K562 (cell line): ENCODE results near the gene HEMGN. TPM values are rescaled to one million over a fixed set of nuclear protein-coding genes. Genes with fewer than 3 reads are reported as not detected.

Experiments used
- ATAC-seq: fragments of 200-7000 bp; cut with Tn5 transposase; 3 replicates; pipeline ENCODE4 v1.9.1; 2020; ENCODE audit warnings: moderate library complexity
- BruUV-seq: library from RNA; stranded (reverse); fragments of 400-500 nt; replicated peaks from 2 replicates; lab custom pipeline; 2021; lab: Mats Ljungman, UMichigan
- CTCF ChIA-PET: fragments of 300-600 bp; formaldehyde crosslinking; extraction: SDS; loops from one replicate; lab custom pipeline; 2021; ENCODE audit warnings: low intra/inter-chr PET ratio; lab: Yijun Ruan, JAX
- POLR2A ChIA-PET: fragments of 300-600, 350-650 bp; sonication (Branson Sonifier 250); formaldehyde crosslinking; extraction: SDS; loops from one replicate; lab custom pipeline; 2021; ENCODE audit warnings: antibody characterized with exemption, inconsistent platforms; lab: Yijun Ruan, JAX
- DNase-seq, 4 experiments: peaks; one replicate each; pipeline versions ENCODE4 v3.0.0 to v3.0.0-alpha.2; 2011 to 2018; ENCODE audit warnings: low spot score in 3 of 4, mixed read lengths in 3 of 4; ENCODE audit errors: extremely low read depth in 1 of 4
- FAIRE-seq: peaks from 2 replicates; lab custom pipeline; 2011; peaks lifted over from hg19 to GRCh38; lab: Jason Lieb, UNC
- H2AFZ ChIP-seq: 2 replicates; pipeline ENCODE4 v1.6.0; 2011; ENCODE audit warnings: low read depth, low read length, control low read depth, inconsistent platforms
- H3K27ac ChIP-seq: fragments of 200-600 bp; 3 replicates; pipeline ENCODE4 v1.8.0; 2011; ENCODE audit warnings: low read depth, mild to moderate bottlenecking, control low read depth, inconsistent platforms, low read length, moderate library complexity, mixed read lengths; ENCODE audit errors: extremely low read depth
- H3K27me3 ChIP-seq, 2 experiments: fragments of 300-600 bp in 1 of 2; 2 replicates in 1 of 2; 3 replicates in 1 of 2; pipeline versions ENCODE4 v1.6.0 to v1.8.0; 2011; ENCODE audit warnings: inconsistent platforms in 2 of 2, low read length in 2 of 2, mild to moderate bottlenecking in 1 of 2, mixed read lengths in 1 of 2, moderate library complexity in 1 of 2; ENCODE audit not compliant: control insufficient read depth in 2 of 2, insufficient read depth in 2 of 2
- H3K36me3 ChIP-seq: fragments of 300-600 bp; 3 replicates; pipeline ENCODE4 v1.8.0; 2011; ENCODE audit warnings: mild to moderate bottlenecking, low read length, inconsistent platforms; ENCODE audit not compliant: control insufficient read depth, insufficient read depth
- H3K4me1 ChIP-seq, 2 experiments: fragments of 200-600 bp in 1 of 2; replicated peaks in 1 of 2; 2 replicates in 1 of 2; 3 replicates in 1 of 2; pipeline versions ENCODE4 v1.5.1 to v1.8.0; 2011; ENCODE audit warnings: inconsistent platforms in 2 of 2, low read length in 2 of 2, mild to moderate bottlenecking in 1 of 2, mixed read lengths in 1 of 2, moderate library complexity in 1 of 2; ENCODE audit not compliant: control insufficient read depth in 2 of 2, insufficient read depth in 2 of 2
- H3K4me2 ChIP-seq: 2 replicates; pipeline ENCODE4 v1.6.1; 2011; ENCODE audit warnings: low read length, control low read depth, inconsistent platforms, mixed read lengths; ENCODE audit not compliant: insufficient read depth
- H3K4me3 ChIP-seq: fragments of 200-600 bp; sonication (generic), shearing (Covaris generic); 2 replicates; pipeline ENCODE4 v1.5.1; 2016; ENCODE audit warnings: control low read depth, inconsistent platforms
- H3K79me2 ChIP-seq: fragments of 200-600 bp; 3 replicates; pipeline ENCODE4 v1.8.0; 2011; ENCODE audit warnings: low read length, inconsistent platforms; ENCODE audit not compliant: control insufficient read depth, insufficient read depth
- H3K9ac ChIP-seq, 2 experiments: 2 replicates each; pipeline versions ENCODE4 v1.6.0 to v1.6.1; 2011; ENCODE audit warnings: low read depth in 2 of 2, low read length in 2 of 2, control low read depth in 1 of 2, inconsistent platforms in 1 of 2, mild to moderate bottlenecking in 1 of 2, mixed read lengths in 1 of 2; ENCODE audit not compliant: insufficient read depth in 1 of 2
- H3K9me1 ChIP-seq: one replicate; pipeline ENCODE4 v1.6.0; 2011; ENCODE audit warnings: inconsistent platforms, mild to moderate bottlenecking, low read length, moderate library complexity; ENCODE audit not compliant: control insufficient read depth, insufficient read depth
- H3K9me3 ChIP-seq: replicated peaks from 2 replicates; pipeline ENCODE4 v1.5.1; 2011; ENCODE audit warnings: low read depth, low read length, inconsistent platforms; ENCODE audit not compliant: control insufficient read depth, insufficient read depth
- H4K20me1 ChIP-seq: replicated peaks from 2 replicates; pipeline ENCODE4 v1.6.1; 2011; ENCODE audit warnings: low read length, inconsistent platforms, mixed read lengths; ENCODE audit not compliant: control insufficient read depth, insufficient read depth
- ELF4 ChIP-seq: fragments of 450-650 bp; formaldehyde crosslinking; IDR thresholded peaks from 2 replicates; pipeline ENCODE4 v1.4.0; 2022; ENCODE audit warnings: missing genetic modification characterization
- EP400 ChIP-seq: fragments of 450-650 bp; IDR thresholded peaks from 2 replicates; pipeline ENCODE4 v1.6.1; 2017; ENCODE audit warnings: antibody characterized with exemption, mild to moderate bottlenecking, moderate library complexity
- MYNN ChIP-seq, 2 experiments: sonication (generic); formaldehyde crosslinking in 1 of 2; IDR thresholded peaks; 2 replicates each; pipeline versions ENCODE4 v1.5.0 to v1.6.1; 2016 to 2020; ENCODE audit warnings: antibody characterized with exemption in 1 of 2, missing genetic modification reagents in 1 of 2
- RBFOX2 ChIP-seq: fragments of 200-400 bp; formaldehyde crosslinking; IDR thresholded peaks from 2 replicates; pipeline ENCODE4 v1.6.1; 2017; ENCODE audit warnings: low read depth, mild to moderate bottlenecking, low read length, moderate library complexity
- SPI1 ChIP-seq: IDR thresholded peaks from 2 replicates; pipeline ENCODE4 v1.6.1; 2011; ENCODE audit warnings: low read depth, low read length, control low read depth, borderline replicate concordance
- TAF9B ChIP-seq: fragments of 450-650 bp; IDR thresholded peaks from 2 replicates; pipeline ENCODE4 v1.6.1; 2018; ENCODE audit warnings: mild to moderate bottlenecking; ENCODE audit not compliant: partially characterized antibody
- TBL1XR1 ChIP-seq, 2 experiments: IDR thresholded peaks; 2 replicates each; pipeline ENCODE4 v1.6.1; 2012; ENCODE audit warnings: improper control_type of control experiment in 2 of 2, low read length in 2 of 2, mild to moderate bottlenecking in 1 of 2
- ZBED1 ChIP-seq: IDR thresholded peaks from 2 replicates; pipeline ENCODE4 v1.6.1; 2014
- WGBS: fragments of 100-300 bp; shearing (Covaris generic); methylation state at CpG from one replicate; pipeline ENCODE4 v1.1.6; 2016; ENCODE audit warnings: low coverage, mixed read lengths; ENCODE audit not compliant: insufficient coverage; ENCODE audit errors: missing lambda C conversion rate; 5-methylcytosine and 5-hydroxymethylcytosine counted together
- in situ Hi-C: fragments of 300-500 bp; cut with MboI; formaldehyde crosslinking; loops from 4 replicates; pipeline ENCODE4 v1.15.0; 2018; ENCODE audit warnings: inconsistent platforms, mixed read lengths
- intact Hi-C: fragments of 100-400 bp; cut with micrococcal nuclease; formaldehyde crosslinking; loops from 2 replicates; pipeline ENCODE4 v1.14.2; 2022
- polyA plus RNA-seq, 8 experiments: library from polyadenylated mRNA; depleted of rRNA in 4 of 8; stranded (reverse) in 5 of 8; unstranded in 3 of 8; fragments of >200 nt; fragmentation: Nextera tagmentation in 2 of 8; fragmentation: Illumina TruSeq in 1 of 8; extraction: Ambion mirVana in 2 of 8; extraction: Trizol in 1 of 8; gene quantifications; 2 replicates each; pipeline versions ENCODE4 v1.2.1 to v1.2.3, GENCODE V29; 2011 to 2014; ENCODE audit warnings: inconsistent platforms in 1 of 8, missing spikeins in 1 of 8
- total RNA-seq, 7 experiments: library from RNA; depleted of rRNA in 6 of 7; stranded (reverse); fragments of >200 nt in 6 of 7; fragmentation: Illumina TruSeq in 2 of 7; extraction: Trizol in 2 of 7; gene quantifications; 2 replicates each; pipeline versions ENCODE4 v1.2.1 to v1.2.3, GENCODE V29; 2011 to 2021; ENCODE audit warnings: low replicate concordance in 1 of 7

HEMGN gene
- total and polyA plus RNA-seq, 9 of the 15 experiments (the other 6 are each of a cell fraction or from before 2014, with no cell fraction given) = 56.3 to 258 (median 137) TPM

DNA sequence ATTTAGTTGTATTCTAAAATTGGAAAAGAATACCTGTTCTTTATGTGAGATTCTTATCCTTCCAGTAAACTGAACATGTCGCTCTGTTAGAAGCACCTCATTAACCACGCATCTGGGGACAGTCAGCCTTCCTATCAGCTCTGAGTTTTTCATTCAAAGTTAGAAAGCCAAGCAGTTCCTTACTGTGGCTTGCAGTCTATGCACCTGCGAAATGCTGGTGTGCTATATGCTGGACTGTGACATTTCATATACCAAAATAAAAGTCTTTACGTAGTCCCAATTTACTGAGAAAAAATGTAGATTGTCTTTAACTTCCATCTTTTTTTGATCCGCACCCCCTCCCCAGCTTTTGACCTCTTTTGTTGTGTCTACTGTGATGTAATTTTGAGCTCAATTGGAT is 49.5 kb upstream of the HEMGN start:
- 7% methylated on average over 5 of the region's 5 CpGs for WGBS
- Histone ChIP-seq H3K79me2 (peaks cover 98% of the 10 kb centered on the region), H3K4me3 (peak overlapping the region; percentile 89; the same call in 1 of the 2 replicates), H4K20me1 (peaks cover 53% of the 10 kb centered on the region), H3K27ac (peak overlapping the region; percentile 99), H3K9ac (peak overlapping the region; percentile 33 to 99; a peak in 2 of 4 replicates), H3K4me2 (peak overlapping the region; percentile 74), H3K9me1 (no peaks in the 10 kb centered on the region), H3K4me1 (peaks cover 35 to 56% of the 10 kb centered on the region in 2 experiments), H2AFZ (no peak overlapping the region), H3K9me3 (no peaks in the 10 kb centered on the region), H3K36me3 (peaks cover 62% of the 10 kb centered on the region), H3K27me3 (no peaks in the 10 kb centered on the region)
- CTCF ChIA-PET = interaction anchor here (0.5 kb wide), 1 partner anchor 9 kb away, joined by 3 read pairs; no protein-coding TSS in a partner anchor
- DNase-seq (peak in 1 of 4 experiments; percentile 48), FAIRE-seq (peak; percentile 37), ATAC-seq (no peak)
- BruUV-seq = no TSS peak
- in situ Hi-C loops = loop anchor here (5.0 kb wide), 1 partner anchor 65 kb away; the partner anchor contains the start of gene TRMO
- POLR2A ChIA-PET = interaction anchor here (0.6 to 5.2 kb wide), 14 partner anchors 10 to 487 kb away, joined by 3 to 33 read pairs (median 4); partner anchors contain the start of genes HEMGN and TRMO
- intact Hi-C loops = loop anchor here (5.0 kb wide), 1 partner anchor 60 kb away; no protein-coding TSS in a partner anchor
- TF ChIP-seq SPI1 = 0 out of 2 replicates have a peak, but pooled peaks have one; percentile 6
- no peak for TF ChIP-seq ELF4
- no peak for TF ChIP-seq ZBED1
- TF ChIP-seq TBL1XR1 (IDR thresholded peaks at IDR 0.05; ENCODE audit: low read length in 2 of 2) = no peak
- peak; percentile 98 for TF ChIP-seq MYNN (IDR thresholded peaks at IDR 0.05)
- peak; percentile 60; the same call in 1 of the 2 replicates for TF ChIP-seq MYNN (CRISPR knock-in tag; IDR thresholded peaks at IDR 0.05)
- 0 out of 2 replicates have a peak, but pooled peaks have one; percentile 15 for TF ChIP-seq EP400
- TF ChIP-seq RBFOX2 = peak; percentile 46; the same call in 1 of the 2 replicates
- TF ChIP-seq TAF9B = no peak
